ENCODE results near the gene ZNF691.
"Not testable (repeated sequence)": the region's sequence is repeated elsewhere in the genome, so short reads cannot be mapped to it uniquely, and the experiment has no call there.

Gene ZNF691, protein sequence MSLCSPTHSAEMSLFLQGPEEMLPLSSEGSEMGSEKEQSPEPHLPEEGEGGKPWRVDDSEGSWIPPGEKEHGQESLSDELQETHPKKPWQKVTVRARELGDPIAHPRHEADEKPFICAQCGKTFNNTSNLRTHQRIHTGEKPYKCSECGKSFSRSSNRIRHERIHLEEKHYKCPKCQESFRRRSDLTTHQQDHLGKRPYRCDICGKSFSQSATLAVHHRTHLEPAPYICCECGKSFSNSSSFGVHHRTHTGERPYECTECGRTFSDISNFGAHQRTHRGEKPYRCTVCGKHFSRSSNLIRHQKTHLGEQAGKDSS

DNA sequence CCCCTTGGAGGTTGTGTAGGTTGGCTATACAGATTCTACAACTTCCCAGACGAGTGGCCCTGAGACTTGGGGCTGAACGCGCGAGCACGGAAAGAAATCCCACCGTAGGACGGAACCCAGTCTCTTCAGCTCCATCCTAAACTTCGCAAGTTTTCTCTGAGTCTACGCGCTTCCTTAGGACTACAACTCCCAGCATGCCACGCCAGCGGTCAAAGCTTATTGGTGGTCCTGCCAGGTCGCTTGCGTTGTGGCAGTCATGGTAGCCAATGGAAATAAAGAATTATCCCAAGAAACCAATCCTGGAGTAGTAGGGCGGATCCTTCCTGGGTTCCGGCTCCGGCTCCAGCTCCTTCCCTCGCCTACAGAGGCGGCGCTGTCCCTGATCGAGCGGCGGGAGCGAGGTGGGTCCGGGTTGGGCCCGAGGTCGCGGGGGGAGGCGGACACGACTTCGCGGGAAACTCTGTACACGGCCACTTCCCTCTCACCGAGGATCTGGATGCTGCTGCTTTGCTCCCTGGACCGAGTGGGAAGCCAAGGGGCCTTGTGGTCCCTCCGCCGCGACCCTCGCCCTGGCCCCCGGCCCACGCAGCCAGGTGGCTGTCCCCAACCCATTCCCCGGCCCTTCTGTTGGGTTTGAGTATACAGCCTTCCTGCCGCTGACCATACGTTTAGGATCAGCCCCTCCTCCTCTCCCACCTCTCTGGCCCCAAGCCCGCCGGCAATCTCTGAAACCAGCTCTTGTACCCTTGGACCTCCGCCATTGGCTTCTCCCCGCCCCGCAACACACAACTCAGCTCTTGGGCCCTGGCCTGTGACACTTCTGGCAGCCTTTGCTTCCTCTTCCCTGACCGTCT, at the start of gene ZNF691:
Gene ZNF691, plus strand, starts transcription at position 357 of the 854 bp plus-strand sequence. CDS start 3,046 bp downstream, outside the sequence.
- in situ Hi-C loops (cut with MboI; ENCODE audit: low sequenced_read_pairs), result no loop called here

DNA sequence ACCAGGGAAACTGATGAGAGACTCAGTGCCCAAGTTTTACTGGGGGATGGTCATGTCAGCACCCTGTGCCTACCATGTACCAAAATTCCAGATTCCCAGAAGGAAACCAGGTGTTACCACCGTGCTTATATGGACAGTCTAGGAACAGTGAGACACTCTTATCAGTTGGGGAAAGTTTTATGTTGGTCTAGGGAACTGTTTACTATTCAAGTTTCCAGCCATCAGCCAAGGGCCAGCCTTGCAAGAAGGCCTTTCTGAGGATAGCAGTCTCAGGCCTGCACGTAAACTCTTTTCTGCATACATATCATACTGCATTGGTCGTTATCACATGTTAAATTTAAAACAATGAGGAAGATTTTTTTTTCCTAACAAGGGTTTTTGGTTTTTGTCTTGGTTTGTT, 49.0 kb upstream of the ZNF691 start:
- in situ Hi-C loops (cut with MboI; ENCODE audit: low sequenced_read_pairs), result no loop called here

DNA sequence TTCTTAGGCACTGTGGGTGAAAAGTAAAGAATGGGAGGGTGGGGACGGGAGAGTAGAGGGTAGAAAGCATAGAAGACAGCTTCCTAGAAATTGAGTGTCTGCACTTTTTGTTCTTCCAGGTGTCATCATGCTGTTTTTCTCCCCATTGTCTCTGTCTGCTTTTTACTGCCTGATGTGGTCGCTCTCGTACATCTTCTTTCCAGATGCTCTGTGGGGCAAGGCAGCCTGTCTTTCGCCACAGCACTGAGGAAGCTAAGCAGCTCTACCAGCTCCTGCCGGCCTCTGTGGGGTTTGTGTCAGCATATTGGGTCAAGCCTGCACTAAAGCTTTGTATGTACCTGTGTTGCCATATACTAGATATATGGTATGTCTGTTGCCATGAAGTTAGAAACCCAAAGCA, 48.4 kb upstream of the ZNF691 start:
- in situ Hi-C loops (cut with MboI; ENCODE audit: low sequenced_read_pairs), result no loop called here

DNA sequence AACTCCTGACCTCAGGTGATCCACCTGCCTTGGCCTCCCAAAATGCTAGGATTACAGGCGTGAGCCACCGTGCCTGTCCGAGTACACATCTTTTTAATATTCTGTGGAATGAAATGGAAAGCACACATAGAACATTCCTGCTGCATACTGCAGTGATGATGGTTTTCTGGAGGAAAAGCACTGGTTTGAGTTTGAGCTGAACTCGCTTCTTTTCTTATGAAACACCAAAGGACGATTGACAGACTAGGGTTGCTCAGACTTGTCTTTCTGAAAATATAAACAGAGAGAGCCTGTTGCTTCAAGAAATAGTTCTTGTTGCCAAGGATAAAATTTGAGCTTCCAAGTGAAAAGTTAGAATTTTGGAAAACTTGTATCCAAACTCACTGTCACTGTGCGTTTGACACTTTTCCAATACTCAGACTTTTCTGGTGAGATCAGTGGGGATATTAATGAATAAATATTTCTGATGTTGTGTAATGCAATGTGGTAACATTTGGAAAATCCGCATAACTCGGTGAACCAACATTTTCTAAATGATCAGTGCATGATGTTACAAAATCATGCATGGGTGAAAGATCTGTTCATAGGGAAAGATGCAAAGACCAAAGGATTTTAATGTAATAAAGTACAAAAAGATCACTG, 44.5 kb upstream of the ZNF691 start:
- in situ Hi-C loops (cut with MboI; ENCODE audit: low sequenced_read_pairs), result no loop called here

DNA sequence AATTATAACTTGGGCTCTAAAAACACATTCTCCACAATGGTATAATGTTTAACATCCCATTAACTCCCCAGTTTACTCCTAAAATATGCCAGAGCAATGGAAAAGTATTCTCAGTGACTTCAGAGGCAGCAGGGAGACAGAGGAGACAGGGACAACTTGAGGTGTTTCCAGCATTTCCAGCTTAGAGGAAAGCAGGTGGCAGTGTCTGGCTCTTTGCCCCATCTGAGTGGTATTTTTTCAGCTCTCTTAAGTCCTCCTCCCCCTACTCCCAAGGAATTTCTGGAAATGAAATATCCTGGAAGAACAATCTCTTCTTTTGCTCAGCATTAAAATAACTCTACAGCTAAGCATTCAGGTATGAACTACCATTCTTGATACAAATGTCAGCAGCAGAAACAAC, 40.2 kb upstream of the ZNF691 start:
- in situ Hi-C loops (cut with MboI; ENCODE audit: low sequenced_read_pairs), result no loop called here

DNA sequence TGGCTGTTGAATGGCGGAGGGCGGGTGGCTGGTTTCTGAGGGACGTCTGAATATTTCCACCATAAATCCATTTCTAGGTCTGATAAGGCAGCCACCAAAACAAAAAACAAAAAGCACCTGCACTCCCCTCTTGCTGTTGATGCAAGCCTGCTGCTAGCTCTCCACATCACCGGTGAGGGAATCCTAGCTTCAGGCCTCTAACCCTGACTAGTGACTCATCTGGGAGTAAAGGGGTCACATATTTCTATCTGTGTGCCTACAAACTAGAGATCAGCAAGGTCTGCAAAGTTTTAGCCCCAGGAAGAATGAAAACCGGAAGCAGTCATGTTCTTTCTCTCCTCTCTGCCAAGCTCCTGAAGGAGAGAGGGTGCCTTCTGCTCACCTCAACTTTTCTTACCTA, 39.8 kb upstream of the ZNF691 start:
- in situ Hi-C loops (cut with MboI; ENCODE audit: low sequenced_read_pairs), result no loop called here

DNA sequence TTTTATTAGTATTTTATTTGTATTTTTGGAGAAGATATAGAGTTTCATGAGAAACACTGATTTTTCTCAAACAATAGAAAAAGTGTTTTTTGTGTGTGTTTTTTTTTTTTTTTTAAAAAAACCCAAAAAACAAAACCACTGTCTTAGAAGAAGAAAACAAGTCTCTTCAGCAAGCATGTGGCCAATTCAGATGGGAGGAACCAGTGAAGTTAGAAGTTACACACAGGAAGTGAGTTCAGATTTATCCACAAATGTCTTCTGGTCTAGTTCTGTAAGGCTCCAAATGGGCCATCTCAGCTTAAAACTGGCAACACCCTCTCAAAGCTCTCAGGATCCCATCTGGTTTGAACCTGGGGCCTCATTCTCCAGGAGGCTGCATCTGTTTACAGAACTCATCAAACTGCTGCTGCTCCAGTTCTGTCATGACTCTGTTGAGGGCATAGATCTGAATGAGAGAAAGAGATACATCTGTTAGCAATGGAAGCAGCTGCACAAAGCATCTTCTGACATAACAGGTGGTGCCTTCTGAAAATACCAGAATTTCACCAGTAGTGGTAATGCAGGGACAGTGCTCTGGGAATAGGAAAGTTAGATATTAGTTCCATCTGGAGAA, 39.3 kb upstream of the ZNF691 start:
- in situ Hi-C loops (cut with MboI; ENCODE audit: low sequenced_read_pairs), result no loop called here

DNA sequence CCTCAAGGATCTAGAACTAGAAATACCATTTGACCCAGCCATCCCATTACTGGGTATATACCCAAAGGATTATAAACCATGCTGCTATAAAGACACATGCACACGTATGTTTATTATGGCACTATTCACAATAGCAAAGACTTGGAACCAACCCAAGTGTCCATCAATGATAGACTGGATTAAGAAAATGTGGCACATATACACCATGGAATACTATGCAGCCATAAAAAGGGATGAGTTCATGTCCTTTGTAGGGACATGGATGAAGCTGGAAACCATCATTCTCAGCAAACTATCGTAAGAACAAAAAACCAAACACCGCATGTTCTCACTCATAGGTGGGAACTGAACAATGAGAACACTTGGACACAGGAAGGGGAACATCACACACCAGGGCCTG, 31.6 kb upstream of the ZNF691 start:
- in situ Hi-C loops (cut with MboI; ENCODE audit: low sequenced_read_pairs), result not testable (repeated sequence)

DNA sequence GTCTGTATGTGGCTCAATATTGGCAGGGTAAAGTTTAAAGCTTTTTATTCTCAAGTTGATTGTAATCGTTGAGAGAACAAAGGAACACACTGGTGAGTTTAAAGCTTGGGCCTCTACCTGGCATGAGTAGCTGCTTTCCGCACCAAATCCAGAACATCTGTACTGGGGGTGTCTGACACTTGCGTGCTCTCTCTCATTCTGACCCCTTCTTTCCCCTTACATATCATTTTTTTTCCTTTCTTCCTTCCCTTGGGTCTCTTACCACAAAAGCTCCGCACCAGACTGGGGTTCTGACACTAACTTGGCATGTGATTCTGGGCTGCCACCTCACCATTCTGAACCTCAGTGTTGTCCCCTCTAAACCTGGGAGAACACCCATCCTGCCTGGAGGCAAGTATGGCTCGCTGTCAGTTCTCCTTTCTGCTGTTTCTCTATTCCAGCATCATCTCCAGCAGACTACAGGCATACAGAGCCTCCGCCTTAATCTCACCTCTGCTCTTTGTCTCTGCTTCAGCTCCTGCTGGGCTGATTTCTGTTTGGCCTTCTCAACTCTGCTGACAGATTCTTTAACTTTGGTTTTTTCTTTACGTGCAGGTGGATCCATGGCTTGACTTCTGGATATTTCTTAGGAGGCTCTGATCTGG, 30.4 kb upstream of the ZNF691 start:
- in situ Hi-C loops (cut with MboI; ENCODE audit: low sequenced_read_pairs), result no loop called here

DNA sequence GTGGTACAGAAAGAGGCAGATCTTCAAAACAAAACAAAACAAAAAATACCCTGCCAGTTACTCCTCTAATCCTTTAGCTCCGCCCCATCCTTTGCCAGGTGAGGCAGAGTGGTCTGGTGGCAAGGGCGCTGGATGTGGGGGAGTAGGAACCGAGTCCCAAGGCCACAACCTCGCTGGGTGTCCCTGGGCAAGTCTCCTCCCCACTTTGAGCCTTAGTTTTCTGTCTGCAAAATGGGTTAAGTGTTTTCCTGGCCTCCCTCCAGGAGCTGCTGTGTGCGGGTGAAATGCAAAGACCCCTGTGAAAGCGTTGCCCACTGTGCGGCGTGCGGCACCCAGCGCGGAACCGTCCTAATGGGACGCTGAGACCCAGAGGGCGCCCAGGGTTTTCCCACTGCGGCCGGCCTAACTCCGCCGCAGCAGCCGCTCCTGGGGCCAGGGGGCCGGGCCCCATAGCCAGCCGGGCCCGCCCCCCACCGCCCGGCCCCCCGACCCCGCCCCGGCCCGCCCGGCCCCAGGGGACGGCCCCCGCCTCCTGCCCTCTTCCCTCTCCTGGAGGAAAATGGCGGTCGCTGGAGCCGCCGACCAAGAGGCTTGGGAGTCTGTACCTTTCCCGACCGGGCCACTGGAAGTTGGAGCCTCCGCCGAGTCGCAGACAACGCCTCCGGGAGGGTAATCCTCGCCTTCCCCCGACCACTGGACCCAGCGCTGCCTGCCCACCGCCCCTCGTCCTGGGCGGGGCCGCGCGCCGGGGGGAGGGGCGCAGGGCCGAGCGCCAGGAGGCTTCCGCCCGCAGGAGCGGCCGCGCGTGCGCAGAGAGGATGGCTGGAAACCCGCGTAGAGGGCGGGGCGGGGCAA, 29.6 kb upstream of the ZNF691 start, which contains the start of the genes ERMAP and SVBP:
Gene ERMAP, plus strand, starts transcription at position 538 of the 855 bp plus-strand sequence. CDS start 13,327 bp downstream, outside the sequence.
Gene SVBP, minus strand, starts transcription at position 813 of the 855 bp plus-strand sequence. CDS start 853 bp downstream, outside the sequence.
- in situ Hi-C loops (cut with MboI; ENCODE audit: low sequenced_read_pairs), result no loop called here

DNA sequence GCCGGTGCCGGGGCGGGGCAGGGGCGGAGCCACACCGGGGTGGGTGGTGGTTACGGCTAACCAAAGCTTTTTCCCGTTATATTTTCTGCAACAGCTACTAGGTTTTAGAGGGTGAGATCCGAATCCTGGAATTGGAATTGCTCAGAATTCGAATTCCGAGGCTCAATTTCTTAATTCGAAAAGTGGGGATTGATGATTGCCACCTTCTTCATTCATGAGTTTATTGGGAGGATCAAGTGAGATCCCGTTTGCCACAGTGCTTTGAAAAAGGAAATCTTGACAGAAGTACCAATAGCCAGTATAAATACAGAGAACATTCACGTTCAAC, 29.0 kb upstream of the ZNF691 start:
- in situ Hi-C loops (cut with MboI; ENCODE audit: low sequenced_read_pairs), result no loop called here

DNA sequence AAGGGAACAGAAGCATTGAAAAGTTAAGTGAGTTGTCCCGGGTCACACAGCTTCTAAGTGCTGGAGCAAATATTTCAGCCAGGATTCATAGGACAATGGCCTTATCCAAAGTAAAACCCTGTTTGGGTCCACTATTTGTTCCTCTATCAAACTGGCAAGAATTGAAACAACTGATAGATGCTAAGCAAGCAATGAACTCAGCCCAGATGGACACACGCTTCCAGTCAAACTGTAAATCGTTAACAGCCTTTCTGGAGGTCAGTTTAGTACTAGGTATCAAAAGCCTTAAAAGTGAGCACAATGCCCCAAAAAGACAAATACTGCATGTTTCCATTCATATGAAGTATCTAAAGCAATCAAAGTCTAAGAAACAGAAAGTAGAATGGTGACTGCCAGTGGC, 28.4 kb upstream of the ZNF691 start:
- in situ Hi-C loops (cut with MboI; ENCODE audit: low sequenced_read_pairs), result no loop called here

DNA sequence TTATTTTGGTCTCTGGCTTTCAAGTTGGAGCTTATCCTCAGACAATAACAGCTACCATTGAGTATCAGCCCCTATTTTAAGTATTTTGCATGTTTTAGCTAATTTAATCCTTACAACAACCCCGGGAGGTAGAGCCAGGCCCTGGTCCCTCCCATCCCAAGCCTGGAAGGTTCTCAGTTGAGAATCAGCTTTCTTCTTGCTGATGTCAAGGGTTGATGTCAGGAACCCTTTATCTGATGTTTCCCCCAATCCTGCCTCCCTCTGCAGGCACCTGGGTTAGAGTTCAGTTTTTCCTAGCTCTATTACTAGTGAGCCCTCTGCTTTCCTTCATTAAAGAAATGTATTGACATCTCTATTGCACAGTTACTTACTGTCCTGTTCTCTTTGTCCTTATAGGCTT, 25.6 kb upstream of the ZNF691 start:
- in situ Hi-C loops (cut with MboI; ENCODE audit: low sequenced_read_pairs), result no loop called here

DNA sequence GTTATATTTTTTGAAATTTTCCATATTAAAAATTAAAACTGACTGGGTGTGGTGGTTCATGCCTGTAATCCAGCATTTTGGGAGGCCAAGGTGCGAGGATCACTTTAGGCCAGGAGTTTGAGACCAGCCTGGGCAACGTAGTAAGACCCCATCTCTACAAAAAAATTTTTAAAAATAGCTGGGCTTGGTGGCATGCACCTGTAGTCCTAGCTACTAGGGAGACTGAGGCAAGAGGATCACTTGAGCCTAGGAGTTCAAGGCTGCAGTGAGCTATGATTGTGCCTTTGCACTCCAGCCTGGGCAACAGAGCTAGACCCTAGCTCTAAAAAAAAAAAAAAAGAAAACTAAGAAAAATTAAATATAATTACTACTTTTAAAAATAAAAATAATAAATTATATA, 24.7 kb upstream of the ZNF691 start:
- in situ Hi-C loops (cut with MboI; ENCODE audit: low sequenced_read_pairs), result no loop called here

DNA sequence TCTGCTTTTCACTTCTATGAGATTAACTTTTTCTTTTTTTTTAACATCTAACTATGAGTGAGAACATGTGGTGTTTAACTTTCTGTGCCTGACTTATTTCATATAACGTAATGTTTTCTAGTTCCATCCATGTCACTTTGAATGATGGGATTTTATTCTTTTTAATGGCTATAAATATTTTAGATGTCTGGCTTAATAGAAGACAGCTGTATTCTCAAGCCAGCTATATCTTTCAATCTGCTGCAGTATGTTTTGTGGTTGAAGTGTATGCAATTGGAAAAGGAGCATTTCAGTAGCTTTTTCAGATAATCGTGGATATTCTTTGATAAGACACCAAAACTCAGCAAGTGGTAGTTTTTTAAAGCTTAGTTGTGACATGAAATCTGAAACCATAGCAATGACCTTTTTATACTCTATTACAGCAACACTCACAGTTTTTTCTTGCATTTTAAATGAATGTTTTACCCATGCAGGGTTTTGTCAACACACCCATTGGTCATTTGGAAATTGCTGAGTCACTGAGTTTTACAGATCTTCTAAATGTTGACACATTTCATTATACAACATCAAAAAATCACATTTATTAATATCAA, 23.5 kb upstream of the ZNF691 start:
- in situ Hi-C loops (cut with MboI; ENCODE audit: low sequenced_read_pairs), result no loop called here

DNA sequence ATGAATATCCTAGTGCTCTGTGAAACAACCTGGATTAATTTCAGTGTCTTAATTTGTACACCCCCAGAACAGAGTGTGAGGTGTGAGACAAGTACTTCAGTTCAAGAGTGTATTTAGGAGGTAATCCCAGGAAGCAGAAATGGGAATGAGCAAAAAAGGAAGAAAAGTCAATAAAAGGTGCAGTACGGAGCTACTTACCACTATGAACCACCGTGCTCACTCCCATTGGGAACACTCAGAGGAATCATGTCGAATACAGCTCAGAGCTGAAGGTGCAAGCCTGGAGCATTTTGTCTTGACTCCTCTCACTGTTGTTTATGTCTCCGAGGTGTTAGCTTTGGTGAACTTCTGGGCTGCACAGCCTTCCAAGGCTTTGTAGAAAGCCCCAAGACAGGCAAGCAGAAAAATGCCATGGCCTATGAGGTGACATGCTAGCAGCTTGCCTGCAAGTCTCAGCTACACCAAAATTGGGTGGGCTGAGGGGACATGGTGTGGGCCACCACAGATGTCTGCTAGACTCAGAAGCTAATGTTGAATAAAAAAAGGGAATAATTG, 21.9 kb upstream of the ZNF691 start:
- in situ Hi-C loops (cut with MboI; ENCODE audit: low sequenced_read_pairs), result no loop called here

DNA sequence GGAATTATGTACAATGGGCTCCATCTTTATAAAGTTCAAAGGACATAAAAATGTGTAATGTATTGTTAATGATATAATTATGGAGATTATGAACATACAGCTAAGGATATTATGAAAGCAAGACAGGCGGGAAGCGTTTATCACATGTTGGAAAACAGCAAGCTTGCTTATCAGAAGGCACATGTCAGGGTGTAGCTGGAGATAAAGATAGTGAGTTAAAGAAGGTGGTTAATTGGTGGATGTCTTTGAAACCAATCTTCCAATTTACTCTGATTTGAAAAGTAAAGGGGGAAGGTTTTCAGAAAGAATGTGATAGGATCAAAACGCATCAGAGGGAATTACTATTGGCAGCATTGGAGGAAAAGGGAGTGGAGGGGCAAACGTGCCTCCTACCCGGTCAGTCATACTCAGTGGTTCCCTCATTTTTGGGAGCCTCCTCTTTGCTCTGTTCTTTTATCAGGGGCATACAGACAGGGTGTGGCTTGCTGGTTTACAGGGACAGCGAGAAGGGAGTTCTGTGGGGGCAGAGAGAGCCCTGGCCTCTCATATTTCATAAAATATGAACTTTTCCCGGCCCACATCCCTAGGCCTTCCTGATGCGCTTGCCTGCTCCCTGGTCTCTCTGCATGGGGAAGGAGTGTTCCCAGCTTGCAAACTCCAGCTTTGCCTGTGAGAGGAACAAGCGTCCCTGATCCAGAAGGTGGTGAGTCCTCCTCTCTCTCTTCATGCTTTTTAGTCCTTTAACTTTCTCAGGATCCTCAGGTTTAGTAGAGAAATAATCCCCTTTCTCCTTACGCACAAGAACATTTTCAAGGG, 21.2 kb upstream of the ZNF691 start:
- in situ Hi-C loops (cut with MboI; ENCODE audit: low sequenced_read_pairs), result no loop called here

DNA sequence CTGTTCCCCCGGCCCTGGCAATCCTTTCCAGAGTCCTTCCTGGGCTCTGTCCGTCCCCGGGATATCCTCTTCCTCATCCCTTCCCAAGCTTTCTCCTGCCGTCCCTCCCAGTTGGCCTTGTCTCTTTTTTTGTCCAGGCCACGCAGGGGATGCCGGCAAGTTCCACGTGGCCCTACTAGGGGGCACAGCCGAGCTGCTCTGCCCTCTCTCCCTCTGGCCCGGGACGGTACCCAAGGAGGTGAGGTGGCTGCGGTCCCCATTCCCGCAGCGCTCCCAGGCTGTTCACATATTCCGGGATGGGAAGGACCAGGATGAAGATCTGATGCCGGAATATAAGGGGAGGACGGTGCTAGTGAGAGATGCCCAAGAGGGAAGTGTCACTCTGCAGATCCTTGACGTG, 15.8 kb upstream of the ZNF691 start:
- in situ Hi-C loops (cut with MboI; ENCODE audit: low sequenced_read_pairs), result no loop called here
